ENCODE data around the gene PPFIA2.
"Not testable (repeated sequence)": the region's sequence is repeated elsewhere in the genome, so short reads cannot be mapped to it uniquely, and the experiment has no call there.

Gene PPFIA2

DNA sequence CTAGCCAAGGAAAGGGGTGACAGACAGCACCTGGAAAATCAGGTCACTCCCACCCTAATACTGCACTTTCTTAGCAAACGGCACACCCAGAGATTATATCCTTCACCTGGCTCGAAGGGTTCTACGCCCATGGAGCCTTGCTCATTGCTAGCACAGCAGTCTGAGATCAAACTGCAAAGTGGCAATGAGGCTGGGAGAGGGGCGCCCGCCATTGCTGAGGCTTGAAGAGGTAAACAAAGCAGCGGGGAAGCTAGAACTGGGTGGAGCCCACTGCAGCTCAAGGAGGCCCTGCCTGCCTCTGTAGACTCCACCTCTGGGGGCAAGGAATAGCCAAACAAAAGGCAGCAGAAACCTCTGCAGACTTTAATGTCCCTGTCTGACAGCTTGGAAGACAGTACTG, 99.8 kb downstream of the PPFIA2 start:
- not testable (repeated sequence) for DNase-seq

DNA sequence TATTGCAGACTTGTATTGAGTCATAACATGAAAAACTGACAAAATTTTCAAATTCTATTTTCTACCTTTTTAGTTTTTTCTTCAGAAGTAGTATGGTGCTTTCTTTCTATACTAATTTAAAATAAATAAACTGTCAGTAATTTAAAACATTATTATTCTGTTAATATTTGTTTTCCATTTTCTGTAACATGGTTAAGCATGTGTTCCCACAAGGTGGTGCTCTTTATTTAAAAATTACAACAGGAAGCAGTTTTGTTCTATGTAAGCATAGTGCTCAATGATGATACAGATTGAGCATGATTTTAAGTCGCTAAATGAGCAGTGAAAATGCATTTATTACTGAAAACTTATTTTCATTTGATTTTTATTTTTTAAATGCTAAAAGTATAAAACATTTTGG, 114.6 kb downstream of the PPFIA2 start:
- peak; percentile 28 for DNase-seq

DNA sequence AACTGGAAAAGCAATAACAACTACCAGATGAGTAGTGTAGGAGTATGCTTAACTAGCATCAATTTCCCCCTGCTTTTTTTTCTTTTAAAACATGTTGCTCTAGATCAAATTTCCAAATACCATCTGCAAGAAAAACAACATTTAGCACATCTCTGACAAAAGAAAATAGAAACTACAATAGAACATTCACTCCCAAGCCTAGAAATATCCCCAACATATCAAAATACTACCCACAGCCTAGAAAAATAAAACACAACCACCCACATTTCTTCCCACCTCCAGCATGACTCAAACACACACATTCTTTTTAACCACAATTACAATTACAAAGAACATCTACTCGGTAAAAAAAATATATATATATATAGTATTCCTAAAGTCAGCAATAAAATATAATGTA, 120.0 kb downstream of the PPFIA2 start:
- no peak for DNase-seq

DNA sequence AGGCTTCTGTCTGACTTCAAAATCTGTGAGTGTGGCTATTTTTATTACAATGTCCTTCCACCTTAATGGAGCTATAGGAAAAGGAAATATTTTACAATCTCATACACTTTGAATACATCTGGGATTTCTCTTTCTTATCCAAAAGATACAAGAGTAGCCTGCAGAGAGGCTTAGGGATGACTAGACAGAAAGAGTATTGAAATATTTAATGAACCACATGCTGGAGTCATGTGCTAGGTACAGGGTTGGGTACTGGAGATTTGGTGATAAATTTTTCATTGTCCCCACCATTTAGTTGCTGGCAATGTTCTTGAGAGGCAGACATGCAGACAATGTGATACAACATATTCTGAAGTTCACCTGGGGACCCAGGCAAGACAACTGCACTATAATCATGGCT, 126.0 kb downstream of the PPFIA2 start:
- no peak for DNase-seq

DNA sequence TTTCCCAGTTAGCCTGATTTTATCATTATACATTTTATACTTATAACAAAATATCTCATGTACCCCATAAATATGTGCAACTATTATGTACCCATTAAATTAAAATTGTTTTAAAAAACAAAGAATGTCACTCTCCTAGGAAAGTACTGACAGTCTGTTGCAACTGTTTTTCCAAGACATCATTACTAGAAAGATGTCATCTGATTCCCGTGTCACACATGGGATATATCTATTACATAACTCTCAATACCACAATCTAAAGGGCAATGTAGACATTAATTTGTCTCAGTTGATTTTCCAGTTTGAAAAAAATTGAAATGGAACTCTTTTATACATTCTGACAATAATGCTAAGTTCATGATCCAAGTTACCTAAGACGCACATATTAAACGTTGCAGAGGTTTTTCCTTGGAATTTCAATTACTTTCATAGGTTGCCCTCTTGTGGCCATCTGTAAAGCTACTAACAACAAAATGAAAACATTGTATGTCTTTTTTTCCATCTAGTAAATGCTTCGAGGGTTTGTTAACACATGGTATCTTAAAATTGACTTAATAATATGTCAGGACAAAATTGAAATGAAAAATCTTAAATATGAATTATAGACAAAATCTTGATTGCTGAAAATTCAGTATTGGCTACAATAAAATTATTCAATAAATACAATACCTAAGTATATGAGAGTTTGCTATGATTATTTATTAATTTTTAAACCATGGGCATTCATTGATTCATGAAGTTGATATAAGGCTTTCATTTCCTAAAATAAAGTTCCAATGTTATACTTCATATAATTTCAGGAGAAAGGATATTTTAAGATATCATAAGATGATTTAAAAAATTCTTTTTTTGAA, 131.6 kb downstream of the PPFIA2 start:
- no peak for DNase-seq

DNA sequence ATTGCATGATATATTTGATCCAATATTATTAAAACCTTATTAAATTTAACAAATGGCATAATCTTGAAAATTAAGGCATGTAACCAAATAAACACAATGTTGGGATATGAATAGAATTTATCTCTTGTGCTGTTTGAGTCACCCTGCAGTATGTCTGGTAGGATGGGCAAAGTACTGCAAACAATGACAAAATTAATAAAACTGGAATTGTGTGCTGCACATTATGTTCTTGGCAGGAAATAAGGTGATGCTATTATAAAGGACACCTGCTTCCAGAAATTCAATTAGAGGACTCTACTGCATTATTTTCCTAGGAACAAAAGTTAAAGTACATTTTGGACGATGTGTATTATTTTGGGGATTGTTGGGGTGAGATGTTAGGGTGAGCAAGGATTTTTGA, 132.7 kb downstream of the PPFIA2 start:
- no peak for DNase-seq

DNA sequence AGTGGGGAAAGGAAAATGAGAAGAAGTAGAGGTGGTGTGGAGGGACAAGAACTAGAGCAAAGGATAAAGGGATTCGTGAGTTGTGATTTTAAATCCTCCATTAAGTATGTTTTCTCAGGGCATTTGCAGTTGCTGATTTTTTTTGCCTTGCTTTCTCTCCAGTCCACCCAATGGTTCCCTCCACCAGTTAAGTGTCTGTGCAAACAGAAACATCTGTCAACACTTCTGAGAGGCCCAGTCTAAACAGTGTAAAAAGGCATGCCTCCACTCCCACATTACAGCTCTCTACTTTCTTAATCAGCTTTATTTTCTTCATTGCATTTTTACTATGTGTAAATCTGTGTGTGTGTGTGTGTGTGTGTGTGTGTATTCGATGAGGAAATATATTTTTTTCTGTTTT, 141.2 kb downstream of the PPFIA2 start:
- DNase-seq, result no peak

DNA sequence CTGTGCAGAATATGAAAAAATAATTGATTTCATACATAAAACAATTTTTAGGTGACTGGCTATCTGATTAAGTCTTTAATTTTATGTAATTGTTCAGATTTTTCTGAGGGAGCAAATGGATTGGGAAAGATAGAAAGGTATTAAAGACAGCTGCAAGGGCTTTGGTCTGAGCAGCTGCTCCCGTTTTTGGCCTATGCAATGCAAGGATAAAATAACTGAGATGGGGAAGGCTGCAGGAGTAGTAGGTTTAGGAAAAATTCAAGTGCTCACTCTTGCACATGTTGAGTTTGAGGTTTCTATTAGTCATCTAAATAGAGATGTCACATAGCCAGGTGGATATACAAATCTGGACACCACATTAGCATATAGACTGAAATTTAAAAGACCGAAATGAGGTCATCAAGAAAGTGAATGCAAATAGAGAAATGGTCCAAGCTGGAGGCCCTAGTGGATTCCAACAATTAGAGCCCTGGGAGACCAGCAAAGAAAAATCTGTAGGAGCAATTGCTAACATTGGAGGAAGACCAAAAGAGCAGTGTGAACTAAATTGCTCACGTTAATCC, 144.0 kb downstream of the PPFIA2 start:
- no peak for DNase-seq

DNA sequence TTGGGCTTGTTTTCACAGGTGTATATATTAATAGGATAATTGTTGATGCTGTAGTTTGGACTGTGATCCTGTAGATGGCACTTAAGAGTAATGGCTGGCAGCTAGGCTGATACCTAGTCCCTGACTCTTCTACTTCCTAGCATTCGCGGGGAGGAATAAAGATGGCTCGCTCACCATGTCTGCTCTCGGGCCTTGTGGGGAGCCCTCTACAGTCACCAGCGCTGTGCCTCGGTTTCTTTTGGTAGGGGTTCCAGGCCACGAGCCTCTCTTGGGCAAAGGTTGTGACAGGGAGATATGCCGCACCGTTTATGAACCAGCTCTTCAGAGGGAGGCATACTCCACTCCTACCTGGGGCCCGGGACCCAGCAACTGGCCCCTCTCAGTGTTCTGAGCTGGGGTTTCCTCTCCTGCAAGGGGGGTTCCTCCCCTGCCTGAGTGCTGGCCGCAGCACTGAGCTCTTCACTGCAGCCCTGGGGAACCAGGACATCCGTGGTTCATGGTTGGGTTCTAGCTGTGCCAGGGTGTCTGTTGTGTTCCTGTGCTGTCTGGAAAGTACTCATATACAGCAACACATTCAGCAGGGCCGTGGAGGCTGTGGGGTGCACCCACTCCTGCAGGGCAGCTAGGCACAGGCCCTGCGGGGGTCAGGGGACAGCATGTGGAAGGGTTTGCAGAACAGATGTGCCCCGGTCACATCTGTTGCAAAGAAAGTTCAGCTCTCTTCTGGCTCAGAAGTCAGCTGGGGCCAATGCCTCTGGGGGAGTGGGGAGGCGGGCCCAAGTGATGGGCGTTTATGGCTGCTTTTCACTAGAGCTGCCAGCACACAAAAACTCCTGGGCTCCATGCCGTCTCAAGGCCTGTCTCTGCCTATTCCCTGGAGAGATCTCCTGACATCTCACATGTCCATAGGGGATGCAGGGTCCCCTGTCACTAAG, 147.9 kb downstream of the PPFIA2 start:
- DNase-seq, result no peak

DNA sequence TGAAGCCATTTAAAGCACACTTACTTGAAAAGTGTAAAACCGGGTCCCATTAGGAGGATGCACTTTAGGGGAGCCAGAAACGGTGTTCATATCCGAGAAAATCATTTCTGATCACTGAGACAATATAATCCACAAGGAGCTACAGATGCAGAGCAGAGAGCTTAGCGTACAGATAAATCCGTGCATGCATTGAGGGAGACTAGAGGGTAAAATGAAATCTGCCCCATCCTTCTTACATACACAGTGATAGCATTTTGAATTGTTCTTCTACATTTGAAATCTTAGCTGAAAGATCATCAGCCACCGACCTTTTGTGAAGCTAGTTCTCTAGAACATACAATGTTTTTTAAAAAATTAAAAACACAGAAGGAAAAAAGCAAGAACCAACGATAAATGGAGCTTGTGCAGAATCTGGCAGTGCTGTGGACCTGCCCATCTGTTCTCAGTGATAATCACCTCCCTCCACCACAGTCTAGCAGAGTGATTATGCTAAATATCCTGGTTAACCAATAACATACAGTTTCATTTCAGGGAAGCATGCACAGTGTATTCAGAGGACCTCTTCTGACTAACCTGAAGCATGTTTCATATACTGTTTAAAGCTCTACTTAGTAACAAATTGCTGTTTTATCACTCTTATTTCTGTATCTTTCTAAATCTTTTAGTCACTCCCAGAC, 161.1 kb downstream of the PPFIA2 start:
- DNase-seq, result no peak

DNA sequence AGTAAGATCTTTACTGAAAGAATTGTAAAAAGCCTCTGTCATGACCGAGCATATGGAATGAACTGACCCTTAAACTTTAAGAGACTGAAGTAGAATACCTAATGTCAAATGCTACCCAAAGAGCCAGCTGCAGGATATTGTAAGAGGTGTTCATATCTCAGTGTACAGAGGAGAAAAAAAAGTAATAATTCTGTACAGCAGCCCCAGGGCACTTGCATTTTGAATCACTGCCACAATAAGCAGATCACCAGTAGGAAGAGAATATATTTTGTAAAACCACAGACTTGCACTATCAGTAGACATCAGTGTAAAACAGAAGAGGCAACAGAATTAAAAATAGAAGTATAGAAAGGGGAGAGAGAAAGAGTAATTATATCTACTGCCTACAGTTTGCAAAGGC, 162.6 kb downstream of the PPFIA2 start:
- DNase-seq, result no peak

DNA sequence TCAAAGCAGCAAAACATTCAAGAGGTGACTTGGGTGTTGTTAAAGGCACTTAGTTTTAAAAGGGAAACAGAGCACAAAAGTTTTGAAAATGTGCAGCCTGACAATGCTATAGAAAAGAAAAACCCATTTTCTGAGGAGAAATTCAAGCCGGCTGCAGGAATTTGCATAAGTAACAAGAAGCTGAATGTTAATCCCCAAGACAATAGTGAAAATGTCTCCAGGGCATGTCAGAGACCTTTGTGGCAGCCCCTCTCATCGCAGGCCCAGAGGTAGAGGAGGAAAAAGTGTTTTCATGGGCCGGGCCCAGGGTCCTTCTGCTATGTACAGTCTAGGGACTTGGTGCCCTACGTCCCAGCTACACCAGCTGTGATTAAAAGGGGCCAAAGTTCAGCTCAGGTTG, 167.9 kb downstream of the PPFIA2 start:
- no peak for DNase-seq

DNA sequence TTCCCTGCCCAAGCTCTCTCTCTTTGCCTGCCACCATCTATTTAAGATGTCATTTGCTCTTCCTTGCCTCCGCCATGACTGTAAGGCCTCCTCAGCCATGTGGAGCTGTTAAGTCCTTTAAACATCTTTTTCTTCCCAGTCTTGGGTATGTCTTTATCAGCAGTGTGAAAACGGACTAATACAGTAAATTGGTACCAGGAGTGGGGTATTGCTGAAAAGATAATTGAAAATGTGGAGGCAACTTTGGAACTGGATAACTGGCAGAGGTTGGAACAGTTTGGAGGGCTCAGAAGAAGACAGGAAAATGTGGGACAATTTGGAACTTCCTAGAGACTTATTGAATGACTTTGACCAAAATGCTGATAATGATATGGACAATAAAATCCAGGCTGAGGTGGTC, 168.4 kb downstream of the PPFIA2 start:
- not testable (repeated sequence) for DNase-seq

DNA sequence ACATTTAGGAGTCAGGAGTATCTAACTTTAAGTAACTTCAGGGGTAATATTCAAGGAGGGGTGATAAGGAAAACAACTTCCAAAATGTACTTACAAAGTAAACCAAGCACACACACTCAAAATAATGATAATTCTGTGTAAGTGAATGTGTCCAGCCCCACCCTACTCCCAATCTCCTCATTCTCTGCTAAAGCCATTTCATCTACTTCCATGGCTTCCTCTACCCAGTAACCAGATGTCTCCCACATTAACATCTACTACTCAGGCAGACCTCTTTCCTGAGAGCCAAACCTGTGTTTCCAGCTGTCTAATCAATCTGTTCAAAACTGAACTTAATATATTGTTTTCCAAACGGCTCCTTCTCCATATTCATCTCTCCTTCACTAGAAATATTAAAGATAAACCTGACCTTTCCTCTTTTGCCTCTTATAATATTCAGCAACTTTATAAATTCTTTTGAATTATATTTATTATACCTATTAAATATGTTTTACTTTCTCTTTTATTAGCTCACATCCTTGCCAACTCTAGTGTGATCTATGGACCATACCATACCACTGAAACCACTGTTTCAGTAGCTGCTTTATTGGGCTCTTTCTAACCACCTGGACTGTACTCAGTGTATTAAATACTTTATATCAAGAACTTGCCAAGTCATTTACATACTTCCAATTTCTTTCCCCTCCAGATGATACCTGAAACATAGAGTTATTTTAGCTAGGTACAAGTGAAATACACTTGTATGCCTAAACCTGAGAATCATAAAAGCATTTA, 170.7 kb downstream of the PPFIA2 start:
- no peak for DNase-seq

DNA sequence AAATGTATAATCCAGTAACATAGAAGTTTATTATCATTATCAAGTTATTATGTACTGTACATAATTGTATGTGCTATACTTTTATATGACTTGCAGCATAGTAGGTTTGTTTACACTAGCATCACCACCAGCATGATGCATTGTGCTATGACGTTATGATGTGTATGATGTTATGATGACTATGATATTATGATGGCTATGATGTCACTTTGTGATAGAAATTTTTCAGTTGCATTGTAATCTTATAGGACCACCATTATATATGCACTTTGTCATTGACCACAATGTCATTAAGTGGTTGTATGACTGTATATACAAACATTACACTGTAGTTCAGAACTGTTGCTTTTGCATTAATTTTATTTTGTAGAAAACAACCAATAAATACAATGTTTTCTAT, 173.4 kb downstream of the PPFIA2 start:
- DNase-seq, result no peak

DNA sequence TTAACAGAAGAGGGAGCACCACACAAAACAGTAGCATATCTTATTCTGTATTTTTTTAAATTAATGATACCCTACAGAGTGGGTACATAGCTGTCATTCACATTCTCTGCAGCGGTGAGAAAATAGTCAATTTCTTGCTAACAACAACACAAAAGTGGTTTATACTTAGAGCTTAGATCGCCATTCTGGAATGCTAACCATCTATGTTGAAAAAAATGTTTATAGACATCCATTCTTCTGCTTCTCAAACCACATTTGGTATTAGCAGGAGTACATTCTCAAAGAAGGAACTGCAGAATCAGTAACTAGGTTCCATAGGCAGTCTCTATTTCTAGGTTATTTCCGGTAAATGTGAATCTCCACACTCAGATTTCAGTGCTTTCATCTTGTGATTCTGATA, 185.9 kb downstream of the PPFIA2 start:
- no peak for DNase-seq

DNA sequence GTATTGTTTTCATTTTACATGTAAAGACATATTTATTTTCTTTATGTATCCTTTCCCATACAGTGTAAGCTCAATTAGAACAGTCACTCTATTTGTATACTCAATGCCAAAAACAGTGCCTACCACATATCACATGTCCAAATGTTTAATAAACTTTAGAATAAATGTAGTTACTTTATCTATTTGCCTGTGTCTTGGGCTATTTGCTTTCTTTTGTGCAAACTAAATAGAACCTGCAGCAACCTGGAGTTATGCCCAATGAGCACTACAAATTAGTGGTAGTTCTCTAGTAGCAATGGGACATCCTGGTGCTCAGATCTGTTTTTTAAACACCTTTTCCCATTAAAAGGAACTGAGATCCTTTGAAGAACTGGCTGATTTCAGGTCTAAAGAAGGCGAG, 186.7 kb downstream of the PPFIA2 start:
- no peak for DNase-seq

DNA sequence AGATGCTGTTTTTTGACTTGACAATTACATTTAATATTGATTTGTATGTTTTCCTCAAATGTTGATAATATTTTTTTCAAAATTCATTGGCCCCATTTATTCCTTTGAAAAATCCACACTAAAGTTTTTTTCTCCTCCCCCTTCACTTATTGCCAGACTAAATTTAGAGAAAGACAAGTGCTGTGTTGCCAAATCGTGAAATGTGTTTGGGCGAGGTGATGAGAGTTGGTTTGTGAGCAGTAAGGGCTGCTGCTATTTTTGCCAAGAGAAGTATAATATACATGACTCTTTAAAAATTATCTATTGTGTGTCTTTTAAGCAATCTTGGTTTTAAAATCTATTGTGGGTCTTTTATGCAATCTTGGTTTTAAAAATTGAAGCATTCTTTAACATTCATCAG, 188.9 kb downstream of the PPFIA2 start:
- DNase-seq, result no peak

DNA sequence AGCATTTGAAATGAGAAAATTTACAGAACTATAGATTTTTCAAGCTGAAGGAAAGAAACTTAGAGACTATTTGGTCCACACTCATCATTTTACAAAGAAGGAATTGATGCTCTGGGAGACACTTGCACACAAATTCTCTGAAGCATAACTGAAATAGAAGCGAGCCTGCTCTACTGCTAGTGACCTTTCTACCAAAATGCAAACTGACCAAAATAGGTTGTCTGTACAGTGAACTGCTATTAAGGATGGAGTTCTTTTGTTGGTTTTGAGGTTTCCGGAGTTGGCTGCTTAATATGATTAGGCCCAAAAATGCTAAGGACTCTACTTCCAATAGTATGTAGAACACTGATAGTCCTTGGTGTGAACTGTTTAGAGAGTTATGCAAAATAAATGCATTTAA, 194.9 kb downstream of the PPFIA2 start:
- DNase-seq, result no peak

DNA sequence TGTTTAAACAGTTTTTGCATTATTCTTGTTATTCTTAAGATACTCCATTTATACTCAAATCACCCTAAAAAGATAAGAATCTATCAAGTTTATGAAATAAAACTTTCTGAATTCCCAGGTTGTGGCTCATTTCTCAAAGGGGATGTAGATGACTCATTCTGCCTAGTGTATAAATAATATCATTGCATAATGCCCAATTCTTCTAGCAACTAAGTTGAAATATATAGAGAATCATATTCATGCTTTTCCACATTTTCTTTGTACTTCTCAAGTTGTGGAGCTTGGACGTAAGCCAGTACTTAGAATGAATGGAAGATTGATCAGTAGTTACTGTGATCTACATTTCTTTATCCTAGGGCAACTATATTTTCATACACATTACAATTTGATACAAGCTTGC, 201.1 kb downstream of the PPFIA2 start:
- no peak for DNase-seq

DNA sequence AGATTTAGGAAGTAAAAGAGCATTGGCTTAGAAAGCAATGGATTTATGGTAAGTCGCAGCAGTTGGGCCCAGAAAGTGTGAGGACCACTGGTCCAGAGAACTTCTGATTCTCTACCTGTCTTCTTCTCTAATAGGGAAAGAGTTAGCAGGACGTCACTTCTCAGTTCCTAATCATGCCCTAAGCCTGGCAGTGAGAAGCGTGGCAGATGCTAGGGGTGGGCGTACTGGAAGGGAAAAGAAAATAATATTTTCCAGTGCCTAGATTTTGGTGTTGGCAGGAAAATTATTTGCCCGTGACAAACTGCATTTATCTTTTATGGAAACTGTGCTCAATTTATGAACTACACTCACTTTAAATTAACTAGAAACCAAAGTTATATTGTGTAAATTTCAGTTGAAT, 212.3 kb downstream of the PPFIA2 start:
- no peak for DNase-seq

DNA sequence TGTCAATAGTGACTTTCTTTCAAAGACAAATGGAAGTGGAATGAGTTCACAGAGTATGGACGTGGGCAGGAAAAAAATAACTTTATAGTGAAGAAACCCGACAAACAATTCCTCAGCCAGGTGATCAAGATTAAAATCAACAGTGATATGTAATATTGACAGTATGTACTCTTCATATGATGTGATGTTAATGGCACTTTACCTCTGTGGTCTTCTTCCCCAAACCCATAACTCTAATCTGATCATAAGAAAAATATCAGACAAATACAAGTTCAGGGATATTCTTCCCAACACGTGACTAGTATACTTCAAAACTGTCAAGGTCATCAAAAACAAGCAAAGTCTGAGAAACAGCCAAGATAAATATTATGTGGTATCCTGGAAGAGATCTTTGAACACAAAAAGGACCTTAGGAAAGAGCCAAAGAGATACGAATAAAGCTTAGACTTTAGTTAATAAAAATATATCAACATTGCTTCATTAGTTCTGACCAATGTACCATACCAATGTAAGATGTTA, 215.5 kb downstream of the PPFIA2 start:
- DNase-seq, result no peak

Measured in central memory CD4-positive, alpha-beta T cell (primary cell).